Fibroblast of pulmonary artery (primary cell): ENCODE results near the gene EAF2.

Experiments used
- DNase-seq: peaks from one replicate; pipeline ENCODE4 v3.0.0-alpha.2; 2010; ENCODE audit warnings: low read depth
- H3K4me3 ChIP-seq: replicated peaks from 2 replicates; pipeline ENCODE4 v1.5.1; 2011; ENCODE audit warnings: low read depth, mild to moderate bottlenecking, control low read depth, low read length, moderate library complexity
- CTCF ChIP-seq: IDR thresholded peaks from 2 replicates; pipeline ENCODE4 v1.5.1; 2011; ENCODE audit warnings: mild to moderate bottlenecking, control low read depth, low read length, inconsistent platforms; ENCODE audit errors: missing control alignments

EAF2 gene

GRCh38 chr3:121803771-121804320 lies 31.2 kb upstream of the EAF2 start:
- DNase-seq, result no peak

GRCh38 chr3:121809249-121809648 lies 25.8 kb upstream of the EAF2 start:
- TF ChIP-seq CTCF, result no peak
- H3K4me3 ChIP-seq, result no peak overlapping the region
- DNase-seq, result no peak

More at GRCh38 chr3:121803771-121804320, 31.2 kb upstream of the EAF2 start:
- no peak overlapping the region for H3K4me3 ChIP-seq
- TF ChIP-seq CTCF, result no peak

GRCh38 chr3:121817753-121818152 lies 17.3 kb upstream of the EAF2 start:
- no peak overlapping the region for H3K4me3 ChIP-seq
- no peak for TF ChIP-seq CTCF
- DNase-seq, result peak; percentile 1

- no peak overlapping the region for H3K4me3 ChIP-seq
- DNase-seq, result no peak
- TF ChIP-seq CTCF, result no peak
Measured at GRCh38 chr3:121818578-121818977, 16.4 kb upstream of the EAF2 start.

- no peak for TF ChIP-seq CTCF
- no peak for DNase-seq
Measured at GRCh38 chr3:121819236-121819635, 15.8 kb upstream of the EAF2 start.

GRCh38 chr3:121821421-121822199 lies 13.4 kb upstream of the EAF2 start:
- H3K4me3 ChIP-seq, result peak overlapping the region; percentile 17
- peak; percentile 87 for DNase-seq
- no peak for TF ChIP-seq CTCF

More at GRCh38 chr3:121819236-121819635, 15.8 kb upstream of the EAF2 start:
- H3K4me3 ChIP-seq, result no peak overlapping the region
